BLaER1 treated with 17β-estradiol and CSF1 and Interleukin-3, amounts not matched to agents 10 nM and 100 nM (cell line): Measurements from ENCODE around the gene PPM1N.

ENCODE experiments used
- H3K27ac ChIP-seq, 11 experiments: shearing (Covaris generic); formaldehyde crosslinking; 2 replicates each; pipeline ENCODE4 v1.8.1; 2022
- H3K27me3 ChIP-seq, 11 experiments: shearing (Covaris generic); formaldehyde crosslinking; 2 replicates each; pipeline ENCODE4 v1.8.1; 2022
- H3K36me3 ChIP-seq, 11 experiments: shearing (Covaris generic); formaldehyde crosslinking; 2 replicates each; pipeline ENCODE4 v1.8.1; 2022
- H3K4me1 ChIP-seq, 10 experiments: shearing (Covaris generic); formaldehyde crosslinking; 2 replicates each; pipeline ENCODE4 v1.8.1; 2022
- H3K4me2 ChIP-seq, 11 experiments: shearing (Covaris generic); formaldehyde crosslinking; 2 replicates each; pipeline ENCODE4 v1.8.1; 2022
- H3K4me3 ChIP-seq, 10 experiments: shearing (Covaris generic); formaldehyde crosslinking; 2 replicates each; pipeline ENCODE4 v1.8.1; 2022
- H3K9ac ChIP-seq, 11 experiments: shearing (Covaris generic); formaldehyde crosslinking; 2 replicates each; pipeline ENCODE4 v1.8.1; 2022
- H3K9me3 ChIP-seq, 11 experiments: shearing (Covaris generic); formaldehyde crosslinking; replicated peaks in 1 of 11; 2 replicates each; pipeline ENCODE4 v1.8.1; 2022
- H4K20me1 ChIP-seq, 11 experiments: shearing (Covaris generic); formaldehyde crosslinking; 2 replicates each; pipeline ENCODE4 v1.8.1; 2022
- Cebpa-rat ChIP-seq, 11 experiments: shearing (Covaris generic); IDR thresholded peaks; 2 replicates each; pipeline ENCODE4 v1.8.1; 2022

PPM1N gene

GRCh38 chr19:45528744-45529419, 30.6 kb downstream of the PPM1N start:
- peaks cover 31 to 63% (median 58%) of the 10 kb centered on the region in 11 experiments for H3K36me3 ChIP-seq
- H3K4me3 ChIP-seq = no peak overlapping the region
- no peak overlapping the region for H3K27ac ChIP-seq
- no peaks in the 10 kb centered on the region; a peak in 1 of 22 replicates for H3K27me3 ChIP-seq
- no peak overlapping the region for H3K4me2 ChIP-seq
- peaks cover 0 to 85% (median 41%) of the 10 kb centered on the region in 11 experiments; a peak in 19 of 22 replicates for H4K20me1 ChIP-seq
- peaks cover 12 to 32% (median 22%) of the 10 kb centered on the region in 10 experiments for H3K4me1 ChIP-seq
- H3K9ac ChIP-seq = no peak overlapping the region
- no peak for TF ChIP-seq Cebpa-rat (IDR thresholded peaks at IDR 0.05)
- peaks cover 9 to 37% (median 21%) of the 10 kb centered on the region in 11 experiments; a peak in 20 of 22 replicates for H3K9me3 ChIP-seq

- peaks cover 12 to 28% (median 20%) of the 10 kb centered on the region in 10 experiments for H3K4me1 ChIP-seq
- H3K4me3 ChIP-seq = no peak overlapping the region
- peaks cover 9 to 37% (median 21%) of the 10 kb centered on the region in 11 experiments; a peak in 20 of 22 replicates for H3K9me3 ChIP-seq
- no peaks in the 10 kb centered on the region; a peak in 1 of 22 replicates for H3K27me3 ChIP-seq
- H3K9ac ChIP-seq = no peak overlapping the region
- H3K27ac ChIP-seq = no peak overlapping the region
- TF ChIP-seq Cebpa-rat (IDR thresholded peaks at IDR 0.05) = no peak
- no peak overlapping the region for H3K4me2 ChIP-seq
- H4K20me1 ChIP-seq = peaks cover 0 to 81% (median 39%) of the 10 kb centered on the region in 11 experiments; a peak in 18 of 22 replicates
- peaks cover 26 to 58% (median 52%) of the 10 kb centered on the region in 11 experiments for H3K36me3 ChIP-seq
Measured at GRCh38 chr19:45529420-45529785, 31.2 kb downstream of the PPM1N start.

- H3K9me3 ChIP-seq = peaks cover 9 to 41% (median 21%) of the 10 kb centered on the region in 11 experiments; a peak in 21 of 22 replicates
- no peak overlapping the region for H3K4me2 ChIP-seq
- no peak overlapping the region for H3K4me3 ChIP-seq
- H3K4me1 ChIP-seq = peaks cover 4 to 12% (median 6%) of the 10 kb centered on the region in 10 experiments; a peak in 18 of 20 replicates
- H3K9ac ChIP-seq = no peak overlapping the region
- no peaks in the 10 kb centered on the region; a peak in 1 of 22 replicates for H3K27me3 ChIP-seq
- H3K36me3 ChIP-seq = peaks cover 6 to 40% (median 33%) of the 10 kb centered on the region in 11 experiments
- TF ChIP-seq Cebpa-rat (IDR thresholded peaks at IDR 0.05) = no peak
- no peak overlapping the region for H3K27ac ChIP-seq
- peaks cover 0 to 61% (median 21%) of the 10 kb centered on the region in 11 experiments; a peak in 15 of 22 replicates for H4K20me1 ChIP-seq
Measured at GRCh38 chr19:45531349-45531748, 33.1 kb downstream of the PPM1N start.

DNA sequence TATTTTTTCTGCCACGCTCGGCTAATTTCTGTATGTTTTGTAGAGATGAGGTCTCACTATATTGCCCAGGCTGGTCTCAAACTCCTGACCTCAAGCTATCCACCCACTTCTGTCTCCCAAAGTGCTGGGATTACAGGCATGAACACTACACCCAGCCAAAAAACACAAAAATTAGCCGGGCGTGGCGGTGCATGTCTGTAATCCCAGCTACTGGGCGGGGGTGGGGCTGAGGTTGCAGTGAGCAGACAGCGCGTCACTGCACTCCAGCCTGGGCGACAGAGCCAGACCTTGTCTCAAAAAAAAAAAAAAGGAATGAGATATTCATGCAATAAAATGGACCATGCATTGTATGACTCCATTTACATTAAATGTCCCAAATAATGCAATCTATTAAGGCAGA, 41.2 kb downstream of the PPM1N start:
- Histone ChIP-seq H4K20me1 (no peaks in the 10 kb centered on the region; a peak in 2 of 22 replicates), H3K9ac (no peak overlapping the region), H3K27ac (no peak overlapping the region), H3K4me1 (peaks cover 9 to 21% (median 15%) of the 10 kb centered on the region in 10 experiments), H3K36me3 (peaks cover 0 to 12% (median 0%) of the 10 kb centered on the region in 11 experiments; a peak in 3 of 22 replicates), H3K4me2 (no peak overlapping the region), H3K4me3 (no peak overlapping the region), H3K27me3 (no peaks in the 10 kb centered on the region), H3K9me3 (peaks cover 12 to 37% (median 20%) of the 10 kb centered on the region in 11 experiments)
- no peak for TF ChIP-seq Cebpa-rat (IDR thresholded peaks at IDR 0.05)

DNA sequence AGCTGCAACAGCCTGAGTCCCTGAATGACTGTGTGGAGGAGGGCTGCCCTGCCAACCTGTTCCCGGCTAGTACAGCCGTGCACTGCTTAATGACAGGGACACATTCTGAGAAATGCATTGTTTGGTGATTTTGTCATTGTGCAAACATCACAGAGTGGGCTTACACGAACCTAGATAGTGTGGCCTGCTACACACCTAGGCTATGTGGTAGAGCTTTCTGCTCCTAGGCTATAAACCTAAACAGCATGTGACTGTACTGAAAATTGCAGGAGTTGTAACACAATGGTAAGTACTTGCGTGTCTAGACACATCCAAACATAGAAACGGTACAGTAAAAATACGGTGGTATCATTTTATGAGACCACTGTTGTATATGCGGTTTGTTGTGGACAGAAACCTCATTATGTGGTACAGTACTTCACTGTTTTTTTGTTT, 44.0 kb downstream of the PPM1N start:
- no peak overlapping the region for H3K27ac ChIP-seq
- peaks cover 0 to 12% (median 0%) of the 10 kb centered on the region in 11 experiments; a peak in 2 of 22 replicates for H3K36me3 ChIP-seq
- H3K9ac ChIP-seq = no peak overlapping the region
- H3K9me3 ChIP-seq = peaks cover 12 to 24% (median 17%) of the 10 kb centered on the region in 11 experiments
- peaks cover 0 to 6% (median 0%) of the 10 kb centered on the region in 11 experiments; a peak in 3 of 22 replicates for H4K20me1 ChIP-seq
- no peaks in the 10 kb centered on the region for H3K27me3 ChIP-seq
- no peak overlapping the region for H3K4me2 ChIP-seq
- H3K4me1 ChIP-seq = peaks cover 9 to 21% (median 15%) of the 10 kb centered on the region in 10 experiments
- H3K4me3 ChIP-seq = no peak overlapping the region
- TF ChIP-seq Cebpa-rat (IDR thresholded peaks at IDR 0.05) = no peak

DNA sequence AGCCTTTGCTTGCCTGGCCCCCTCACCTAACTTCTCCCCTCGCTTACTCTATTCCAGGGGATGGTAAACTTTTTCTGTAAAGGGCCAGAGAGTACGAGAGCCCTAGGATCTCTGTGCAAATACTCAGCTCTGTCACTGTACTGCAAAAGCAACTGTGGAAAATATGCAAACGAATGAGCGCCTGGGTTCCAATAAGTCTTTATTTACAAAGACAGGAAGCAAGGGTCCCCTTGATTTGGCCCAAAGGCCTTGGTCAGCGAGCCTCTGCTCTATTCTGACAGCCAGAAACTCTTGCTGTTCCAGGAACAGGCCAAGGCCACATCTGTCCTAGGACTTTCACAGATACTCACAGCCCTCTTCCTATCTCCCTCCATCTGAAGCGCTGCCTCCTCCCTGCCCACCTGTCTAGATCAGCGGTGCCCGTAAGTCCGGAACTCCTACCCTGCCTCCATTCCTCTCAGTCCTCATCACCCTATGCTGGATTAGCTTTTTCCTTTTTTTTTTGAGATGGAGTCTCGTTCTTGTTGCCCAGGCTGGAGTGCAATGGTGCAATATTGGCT, 49.0 kb downstream of the PPM1N start:
- H3K36me3 ChIP-seq = peaks cover 0 to 4% (median 0%) of the 10 kb centered on the region in 11 experiments; a peak in 3 of 22 replicates
- H3K4me3 ChIP-seq = no peak overlapping the region
- TF ChIP-seq Cebpa-rat (IDR thresholded peaks at IDR 0.05) = no peak
- peaks cover 13 to 17% (median 15%) of the 10 kb centered on the region in 10 experiments for H3K4me1 ChIP-seq
- no peak overlapping the region for H3K9ac ChIP-seq
- peaks cover 0 to 38% (median 5%) of the 10 kb centered on the region in 11 experiments; a peak in 6 of 22 replicates for H4K20me1 ChIP-seq
- H3K9me3 ChIP-seq = no peaks in the 10 kb centered on the region
- H3K4me2 ChIP-seq = no peak overlapping the region
- H3K27ac ChIP-seq = no peak overlapping the region
- no peaks in the 10 kb centered on the region for H3K27me3 ChIP-seq

- Histone ChIP-seq H3K27ac (no peak overlapping the region), H3K4me3 (no peak overlapping the region), H3K27me3 (no peaks in the 10 kb centered on the region), H3K9ac (no peak overlapping the region), H3K9me3 (no peaks in the 10 kb centered on the region), H3K4me2 (no peak overlapping the region), H3K4me1 (peaks cover 10 to 17% (median 12%) of the 10 kb centered on the region in 10 experiments), H3K36me3 (peaks cover 1 to 9% (median 4%) of the 10 kb centered on the region in 11 experiments; a peak in 18 of 22 replicates), H4K20me1 (peaks cover 0 to 46% (median 5%) of the 10 kb centered on the region in 11 experiments; a peak in 7 of 22 replicates)
- no peak for TF ChIP-seq Cebpa-rat (IDR thresholded peaks at IDR 0.05)
Measured at GRCh38 chr19:45547965-45548609, 49.8 kb downstream of the PPM1N start.
